Esophagus squamous epithelium (tissue), 4 donors: ENCODE data around the gene GAS7.

ENCODE experiments used
- POLR2A ChIP-seq, 4 donors: fragments of 450-650 bp; IDR thresholded peaks; one replicate each; pipeline ENCODE4 v1.6.1; 2017; ENCODE audit warnings: antibody characterized with exemption in 4 of 4, mild to moderate bottlenecking in 4 of 4, moderate library complexity in 3 of 4
- TF ChIP-seq, protein P1 (sequence below), 6 experiments: fragments of 450-650 bp in 4 of 6; fragments of 200-600 bp in 2 of 6; sonication (generic) in 2 of 6; IDR thresholded peaks; one replicate each; pipeline ENCODE4 v1.5.1; 2016 to 2019; ENCODE audit warnings: antibody characterized with exemption in 6 of 6, mild to moderate bottlenecking in 4 of 6, moderate library complexity in 4 of 6

DNA sequence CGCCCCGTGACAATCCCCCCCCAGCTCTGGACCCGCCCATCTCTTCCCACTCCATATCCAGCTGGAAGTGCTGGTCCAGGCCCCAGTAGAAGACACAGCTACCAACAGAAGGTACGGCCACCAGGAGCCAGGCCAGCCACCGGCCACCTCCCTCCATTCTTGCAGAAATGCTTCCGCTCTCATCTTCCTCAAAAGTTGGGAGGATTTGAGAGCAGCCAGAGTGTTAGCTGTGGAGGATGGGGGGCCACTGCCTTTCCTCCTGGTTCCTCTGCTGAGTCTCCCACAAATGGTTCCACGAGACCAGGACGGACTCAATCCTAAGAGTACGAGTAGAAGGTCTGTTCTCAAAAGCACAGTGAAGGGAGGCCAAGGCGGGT, 78.3 kb downstream of the GAS7 start:
- TF ChIP-seq, protein P1, sequence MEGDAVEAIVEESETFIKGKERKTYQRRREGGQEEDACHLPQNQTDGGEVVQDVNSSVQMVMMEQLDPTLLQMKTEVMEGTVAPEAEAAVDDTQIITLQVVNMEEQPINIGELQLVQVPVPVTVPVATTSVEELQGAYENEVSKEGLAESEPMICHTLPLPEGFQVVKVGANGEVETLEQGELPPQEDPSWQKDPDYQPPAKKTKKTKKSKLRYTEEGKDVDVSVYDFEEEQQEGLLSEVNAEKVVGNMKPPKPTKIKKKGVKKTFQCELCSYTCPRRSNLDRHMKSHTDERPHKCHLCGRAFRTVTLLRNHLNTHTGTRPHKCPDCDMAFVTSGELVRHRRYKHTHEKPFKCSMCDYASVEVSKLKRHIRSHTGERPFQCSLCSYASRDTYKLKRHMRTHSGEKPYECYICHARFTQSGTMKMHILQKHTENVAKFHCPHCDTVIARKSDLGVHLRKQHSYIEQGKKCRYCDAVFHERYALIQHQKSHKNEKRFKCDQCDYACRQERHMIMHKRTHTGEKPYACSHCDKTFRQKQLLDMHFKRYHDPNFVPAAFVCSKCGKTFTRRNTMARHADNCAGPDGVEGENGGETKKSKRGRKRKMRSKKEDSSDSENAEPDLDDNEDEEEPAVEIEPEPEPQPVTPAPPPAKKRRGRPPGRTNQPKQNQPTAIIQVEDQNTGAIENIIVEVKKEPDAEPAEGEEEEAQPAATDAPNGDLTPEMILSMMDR (IDR thresholded peaks at IDR 0.05), result no peak
- TF ChIP-seq POLR2A (IDR thresholded peaks at IDR 0.05), result no peak
